ENCODE measurements around the gene SELENON.

GRCh38 chr1:25770541-25771220 lies 29.3 kb upstream of the SELENON start:
- TF ChIP-seq CTCF (IDR thresholded peaks at IDR 0.05 in 4 of 5, conservative IDR thresholded peaks at IDR 0.05 in 1 of 5) (no peak), POLR2A (IDR thresholded peaks at IDR 0.05) (no peak)

Data from gastrocnemius medialis (tissue), 4 donors.